GM18499 (cell line): ENCODE results near the gene RNU6-9.

Experiments
- ATAC-seq: cut with Tn5 transposase; IDR thresholded peaks from one replicate; pipeline ENCODE4 v1.9.1; 2021; ENCODE audit warnings: moderate number of reproducible peaks; ENCODE audit not compliant: insufficient read depth, unreplicated experiment

RNU6-9 gene

DNA sequence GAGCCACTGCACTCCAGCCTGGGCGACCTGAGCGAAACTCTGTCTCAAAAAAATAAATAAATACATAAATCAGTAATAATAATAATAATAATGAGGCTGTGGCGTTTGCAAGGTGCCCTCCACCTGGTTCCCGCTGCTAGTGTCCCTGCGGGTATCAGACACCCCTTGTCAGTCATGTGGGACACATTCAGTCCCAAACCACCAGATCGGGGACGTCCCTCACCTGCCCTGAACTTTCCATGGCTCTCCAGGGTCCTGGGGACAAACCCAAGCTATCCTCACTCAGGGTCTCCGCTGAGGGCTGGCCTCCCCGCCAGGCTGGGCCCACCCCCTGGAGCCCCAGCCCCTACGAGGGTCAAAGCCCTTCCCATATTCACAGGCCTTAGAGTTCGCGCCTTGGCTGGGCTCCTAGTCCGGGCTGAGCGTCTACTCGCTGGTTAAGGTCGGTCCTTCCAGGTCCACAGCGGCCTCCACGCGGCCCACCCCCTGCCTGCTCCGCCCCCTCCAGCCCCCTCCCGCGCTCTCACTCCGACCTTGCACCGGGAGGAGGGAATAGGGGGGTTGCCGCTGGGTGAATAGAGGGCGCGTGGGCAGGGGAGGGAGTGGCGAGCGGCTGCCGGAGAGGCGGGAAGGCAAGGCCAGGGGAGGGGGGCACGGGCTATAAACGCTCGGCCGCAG is 23.5 kb downstream of the RNU6-9 start:
- no peak for ATAC-seq

- no peak for ATAC-seq
Measured at GRCh38 chr19:917323-918151, 24.3 kb downstream of the RNU6-9 start, which contains the start of gene KISS1R. TSS of gene KISS1R (plus strand) at chr19:917333. CDS start at chr19:917503, 170 bp downstream.

DNA sequence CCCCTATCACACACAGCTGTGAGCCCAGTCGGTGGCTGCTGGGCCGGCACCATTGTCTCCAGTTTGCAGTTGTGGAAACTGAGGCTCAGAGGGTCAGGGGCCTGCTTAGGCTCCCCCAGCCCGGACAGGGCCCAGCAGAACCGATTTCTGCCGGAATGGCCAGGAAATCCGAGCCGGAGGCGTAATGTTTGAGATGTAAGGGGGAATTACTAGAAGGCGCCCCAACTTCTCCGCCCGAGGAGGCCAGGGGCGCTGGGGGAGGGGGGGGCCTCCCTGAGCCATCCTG is 24.8 kb downstream of the RNU6-9 start:
- no peak for ATAC-seq

GRCh38 chr19:918481-919198 is 25.4 kb downstream of the RNU6-9 start:
- no peak for ATAC-seq

DNA sequence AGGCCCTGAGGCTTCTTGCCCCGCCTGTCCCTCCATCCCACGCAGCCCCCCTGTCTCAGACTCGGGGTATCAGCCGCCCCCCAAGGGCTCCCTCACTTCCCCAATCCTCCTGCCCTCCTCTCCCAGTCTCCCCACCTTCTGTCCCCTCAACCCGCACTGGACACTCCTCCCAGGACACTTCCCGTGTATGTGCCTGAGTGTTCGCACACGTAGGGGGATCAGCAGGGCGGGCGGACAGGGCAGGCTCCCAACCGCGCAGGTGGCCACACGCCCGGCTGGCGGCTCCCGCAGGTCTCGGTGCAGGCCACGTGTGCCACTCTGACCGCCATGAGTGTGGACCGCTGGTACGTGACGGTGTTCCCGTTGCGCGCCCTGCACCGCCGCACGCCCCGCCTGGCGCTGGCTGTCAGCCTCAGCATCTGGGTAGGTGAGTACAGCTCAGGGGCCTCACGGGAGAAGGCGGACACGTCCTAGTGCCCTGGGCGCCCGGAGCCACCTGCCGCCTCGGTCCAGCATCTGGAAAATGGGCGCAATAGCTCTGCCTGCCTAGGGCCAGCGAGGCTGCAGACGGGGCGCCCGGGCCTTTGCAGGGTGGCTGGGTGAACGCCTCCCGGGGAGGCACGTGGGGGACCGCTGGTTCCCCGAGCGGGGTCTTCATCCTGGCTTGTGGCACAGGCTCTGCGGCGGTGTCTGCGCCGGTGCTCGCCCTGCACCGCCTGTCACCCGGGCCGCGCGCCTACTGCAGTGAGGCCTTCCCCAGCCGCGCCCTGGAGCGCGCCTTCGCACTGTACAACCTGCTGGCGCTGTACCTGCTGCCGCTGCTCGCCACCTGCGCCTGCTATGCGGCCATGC is 26.1 kb downstream of the RNU6-9 start:
- ATAC-seq, result no peak

DNA sequence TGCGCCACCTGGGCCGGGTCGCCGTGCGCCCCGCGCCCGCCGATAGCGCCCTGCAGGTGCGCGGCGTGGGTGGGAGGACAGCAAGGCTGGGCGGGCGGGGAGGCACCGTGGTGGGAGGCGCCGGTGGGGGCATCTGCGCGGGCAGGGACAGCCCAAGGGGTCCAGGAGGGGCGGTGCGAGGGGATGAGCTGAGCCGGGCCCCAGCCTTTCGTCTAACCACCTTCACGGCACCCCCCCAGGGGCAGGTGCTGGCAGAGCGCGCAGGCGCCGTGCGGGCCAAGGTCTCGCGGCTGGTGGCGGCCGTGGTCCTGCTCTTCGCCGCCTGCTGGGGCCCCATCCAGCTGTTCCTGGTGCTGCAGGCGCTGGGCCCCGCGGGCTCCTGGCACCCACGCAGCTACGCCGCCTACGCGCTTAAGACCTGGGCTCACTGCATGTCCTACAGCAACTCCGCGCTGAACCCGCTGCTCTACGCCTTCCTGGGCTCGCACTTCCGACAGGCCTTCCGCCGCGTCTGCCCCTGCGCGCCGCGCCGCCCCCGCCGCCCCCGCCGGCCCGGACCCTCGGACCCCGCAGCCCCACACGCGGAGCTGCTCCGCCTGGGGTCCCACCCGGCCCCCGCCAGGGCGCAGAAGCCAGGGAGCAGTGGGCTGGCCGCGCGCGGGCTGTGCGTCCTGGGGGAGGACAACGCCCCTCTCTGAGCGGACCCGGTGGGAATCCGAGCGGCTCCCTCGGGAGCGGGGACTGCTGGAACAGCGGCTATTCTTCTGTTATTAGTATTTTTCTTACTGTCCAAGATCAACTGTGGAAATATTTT is 27.0 kb downstream of the RNU6-9 start:
- no peak for ATAC-seq

GRCh38 chr19:924553-925086 is 31.3 kb downstream of the RNU6-9 start:
- ATAC-seq, result no peak

- no peak for ATAC-seq
Measured at GRCh38 chr19:925087-925525, 31.8 kb downstream of the RNU6-9 start.

DNA sequence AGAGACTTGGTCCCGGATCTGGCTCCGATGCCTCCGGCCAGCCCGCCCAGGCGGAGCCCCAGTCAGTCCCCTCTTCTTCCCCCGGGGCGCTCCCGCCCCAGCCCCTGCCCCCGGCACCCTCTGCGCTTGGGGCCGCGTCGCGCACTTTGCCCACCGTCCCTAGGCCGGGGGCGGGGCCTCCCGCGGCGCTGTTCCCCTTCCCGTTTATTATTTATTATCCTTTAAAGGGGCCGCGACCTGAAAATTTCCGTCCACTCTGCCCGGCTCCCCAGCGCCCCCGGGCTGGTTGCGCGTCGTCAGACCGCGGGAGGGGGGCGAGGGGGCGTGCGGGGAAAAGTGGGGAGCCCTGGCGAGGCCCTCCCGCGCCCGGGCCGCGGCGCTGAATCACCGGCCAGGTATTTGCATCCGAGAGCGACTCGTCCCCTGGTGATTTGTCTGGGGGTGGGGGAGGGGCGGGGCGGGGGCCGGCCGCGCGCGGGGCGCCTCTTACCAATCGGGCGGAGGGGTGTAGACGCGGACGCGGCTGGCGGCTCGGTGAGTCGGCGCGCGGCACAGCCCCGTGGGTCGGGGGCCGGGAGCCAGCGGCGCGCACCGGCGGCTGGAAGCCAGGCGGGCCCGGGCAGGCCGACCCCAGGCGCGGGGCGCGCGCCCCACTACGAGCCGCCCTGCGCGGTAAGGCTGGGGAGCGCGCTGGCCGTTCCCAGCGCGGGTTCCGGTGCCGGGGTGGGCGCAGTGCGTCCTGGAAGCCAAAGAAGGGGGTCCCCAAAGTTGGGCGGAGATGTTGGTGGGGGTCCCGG is 32.4 kb downstream of the RNU6-9 start, which contains the start of gene ARID3A:
TSS of gene ARID3A (plus strand) at position 510 of the 797 bp plus-strand sequence. CDS start 3,494 bp downstream, outside the sequence.
- no peak for ATAC-seq

- ATAC-seq, result no peak
Measured at GRCh38 chr19:926323-926588, 33.0 kb downstream of the RNU6-9 start.

GRCh38 chr19:926589-927350 is 33.5 kb downstream of the RNU6-9 start:
- no peak for ATAC-seq

DNA sequence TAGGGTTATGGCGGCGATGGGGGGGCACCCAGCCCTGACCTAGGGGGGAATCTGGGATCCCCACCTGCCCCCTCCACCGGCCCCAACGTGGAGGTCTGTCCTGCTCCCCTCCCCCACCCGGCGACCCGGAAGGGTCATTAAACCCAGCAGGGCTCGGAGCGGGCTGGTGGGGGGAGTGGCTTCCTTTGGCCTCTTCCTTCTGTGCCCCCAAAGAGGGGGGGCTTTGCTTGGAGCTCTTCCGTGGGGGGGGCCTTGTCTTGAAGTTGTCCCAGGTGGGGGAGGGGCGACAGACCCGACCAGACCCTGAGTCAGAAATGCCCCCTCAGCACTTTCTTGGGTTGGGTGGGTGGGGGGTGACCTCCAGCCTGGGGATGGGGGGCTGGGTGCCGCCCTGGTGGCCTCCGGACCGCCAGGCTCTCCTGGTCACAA is 34.1 kb downstream of the RNU6-9 start:
- ATAC-seq, result no peak

GRCh38 chr19:927780-928401 is 34.6 kb downstream of the RNU6-9 start:
- ATAC-seq, result no peak

DNA sequence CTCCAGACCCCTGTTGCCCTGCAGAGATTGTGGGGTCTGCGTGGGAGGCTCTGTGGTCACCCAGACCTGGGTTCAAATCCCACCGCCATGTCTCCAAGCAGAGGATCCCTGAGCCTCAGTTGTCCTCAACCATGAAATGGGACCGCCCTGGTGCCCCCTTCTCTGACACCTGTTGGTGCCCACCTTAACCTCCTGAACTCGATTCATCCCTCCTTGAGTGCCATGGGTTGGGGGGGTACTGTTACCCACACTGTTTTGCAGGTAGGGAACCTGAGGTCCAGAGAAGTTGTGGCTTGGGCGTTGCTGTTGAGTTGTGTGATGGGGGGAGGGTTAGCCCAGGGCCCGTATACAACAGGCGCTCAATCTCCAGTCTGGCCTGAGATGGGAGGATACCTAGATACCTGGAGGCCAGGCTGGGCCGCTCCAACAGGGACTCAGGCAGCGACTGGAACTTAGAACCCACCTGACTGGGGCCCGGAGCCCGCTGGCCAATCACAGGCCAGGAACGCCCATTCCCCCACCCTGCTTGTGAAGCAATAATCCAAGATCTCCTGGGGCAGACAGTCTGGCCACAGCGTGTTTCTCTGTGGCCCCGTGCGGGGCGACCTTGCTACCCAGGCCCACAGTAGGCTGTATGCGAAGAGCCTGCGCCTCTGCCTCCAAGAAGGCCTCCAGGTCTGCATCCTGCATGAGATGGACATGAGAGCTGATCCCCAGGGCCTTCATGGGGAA is 35.4 kb downstream of the RNU6-9 start:
- no peak for ATAC-seq

DNA sequence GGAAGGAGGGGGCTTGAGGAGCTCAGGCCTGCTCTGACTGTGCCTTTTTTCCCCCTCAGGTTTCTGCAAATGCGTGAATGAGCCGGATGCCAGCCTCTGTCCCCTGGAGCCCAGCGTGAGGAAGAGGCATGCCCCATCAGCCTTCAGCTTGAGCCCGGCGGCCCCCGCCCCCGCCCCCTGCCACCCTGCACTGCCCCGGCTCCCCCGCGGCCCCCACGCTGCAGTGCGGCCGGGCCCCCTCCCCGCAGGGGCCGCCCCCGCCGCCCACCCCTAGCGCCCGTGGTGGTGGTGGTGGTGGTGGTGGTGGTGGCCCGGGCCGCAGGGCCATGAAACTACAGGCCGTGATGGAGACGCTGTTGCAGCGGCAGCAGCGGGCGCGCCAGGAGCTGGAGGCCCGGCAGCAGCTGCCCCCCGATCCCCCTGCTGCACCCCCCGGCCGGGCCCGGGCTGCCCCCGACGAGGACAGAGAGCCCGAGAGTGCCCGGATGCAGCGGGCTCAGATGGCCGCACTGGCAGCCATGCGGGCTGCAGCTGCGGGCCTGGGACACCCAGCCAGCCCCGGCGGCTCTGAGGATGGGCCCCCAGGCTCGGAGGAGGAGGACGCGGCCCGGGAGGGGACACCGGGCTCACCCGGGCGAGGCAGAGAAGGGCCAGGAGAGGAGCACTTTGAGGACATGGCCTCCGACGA is 36.1 kb downstream of the RNU6-9 start:
- ATAC-seq, result no peak

- no peak for ATAC-seq
Measured at GRCh38 chr19:929891-930258, 36.6 kb downstream of the RNU6-9 start.
